ENCODE measurements around the gene PCSK7.

Gene PCSK7

GRCh38 chr11:117259417-117259816 lies 27.5 kb upstream of the PCSK7 start:
- TF ChIP-seq TAF1 (IDR thresholded peaks at IDR 0.05; ENCODE audit: borderline replicate concordance, insufficient read depth, low read length) (no peak), SIN3A (IDR thresholded peaks at IDR 0.05; ENCODE audit: borderline replicate concordance, insufficient read depth, low read length) (no peak), POLR2AphosphoS5 (IDR thresholded peaks at IDR 0.05; ENCODE audit: low read depth, low read length) (no peak), FOXP2 (optimal IDR thresholded peaks at IDR 0.05; ENCODE audit: borderline replicate concordance, extremely low read depth, extremely low read length, insufficient read depth) (no peak), REST (IDR thresholded peaks at IDR 0.05; ENCODE audit: insufficient read depth in 1 of 2, low read depth in 2 of 2, low read length in 2 of 2) (no peak)

DNA sequence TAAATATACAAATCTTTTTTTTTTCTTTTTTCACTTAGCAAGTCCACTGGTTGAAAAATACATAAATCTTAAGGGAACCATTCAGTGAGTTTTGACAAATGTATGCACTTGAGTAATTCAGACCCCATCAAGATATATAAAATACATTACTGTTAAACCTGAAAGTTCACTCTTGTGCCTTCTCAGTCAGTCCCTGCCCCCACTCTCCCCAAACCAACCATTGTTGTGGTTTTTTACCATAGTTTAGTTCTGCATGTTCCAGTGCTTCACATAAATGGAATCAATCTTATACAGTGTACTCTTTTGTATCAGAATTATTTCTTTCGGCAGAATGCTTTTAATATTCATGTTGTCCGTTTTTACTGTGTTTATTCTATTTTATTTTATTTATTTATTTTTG lies 26.7 kb upstream of the PCSK7 start:
- TF ChIP-seq FOXP2 (optimal IDR thresholded peaks at IDR 0.05; ENCODE audit: borderline replicate concordance, extremely low read depth, extremely low read length, insufficient read depth) (no peak), POLR2AphosphoS5 (IDR thresholded peaks at IDR 0.05; ENCODE audit: low read depth, low read length) (no peak)

DNA sequence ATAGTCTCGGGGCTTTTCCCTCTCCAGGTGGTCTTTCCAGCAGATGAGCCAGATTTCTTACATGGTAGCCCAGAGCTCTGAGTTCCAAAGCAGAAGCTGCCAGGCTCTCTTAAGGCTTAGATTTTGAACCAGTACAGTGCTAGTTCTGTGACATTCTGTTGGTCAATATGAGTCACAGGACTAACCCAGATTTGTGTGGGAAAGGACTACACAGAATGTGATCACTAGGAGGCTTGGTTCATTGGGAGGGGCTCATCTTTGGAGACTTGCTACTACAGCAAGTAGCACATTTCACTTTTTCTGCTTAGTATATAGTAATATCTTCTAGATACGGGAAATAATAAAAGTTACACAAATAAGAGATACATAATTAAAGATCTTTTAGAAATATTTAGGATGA lies 24.7 kb upstream of the PCSK7 start:
- TF ChIP-seq POLR2AphosphoS5 (IDR thresholded peaks at IDR 0.05; ENCODE audit: low read depth, low read length) (no peak), TAF1 (IDR thresholded peaks at IDR 0.05; ENCODE audit: borderline replicate concordance, insufficient read depth, low read length) (no peak), SIN3A (IDR thresholded peaks at IDR 0.05; ENCODE audit: borderline replicate concordance, insufficient read depth, low read length) (no peak), REST (IDR thresholded peaks at IDR 0.05; ENCODE audit: insufficient read depth in 1 of 2, low read depth in 2 of 2, low read length in 2 of 2) (no peak), FOXP2 (optimal IDR thresholded peaks at IDR 0.05; ENCODE audit: borderline replicate concordance, extremely low read depth, extremely low read length, insufficient read depth) (no peak)

DNA sequence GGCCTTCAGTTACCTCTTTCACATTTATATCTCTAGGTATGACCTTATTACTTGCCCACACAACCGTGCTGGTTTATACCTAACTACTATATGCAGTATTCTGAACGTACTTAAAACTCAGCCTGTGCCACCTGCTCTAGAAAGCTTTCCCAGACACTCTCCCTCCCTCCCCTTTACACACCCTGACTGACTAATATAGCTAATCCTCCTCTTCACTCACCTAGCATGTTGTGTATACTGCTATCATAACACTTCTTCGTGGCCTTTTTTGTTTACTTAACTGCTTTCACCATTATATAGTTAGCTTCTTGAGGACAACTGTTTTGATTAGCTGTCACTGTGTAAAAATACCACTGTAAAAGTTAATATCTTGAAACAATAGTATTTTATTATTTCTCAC lies 24.1 kb upstream of the PCSK7 start:
- TF ChIP-seq REST (IDR thresholded peaks at IDR 0.05; ENCODE audit: insufficient read depth in 1 of 2, low read depth in 2 of 2, low read length in 2 of 2) (no peak), TAF1 (IDR thresholded peaks at IDR 0.05; ENCODE audit: borderline replicate concordance, insufficient read depth, low read length) (no peak), FOXP2 (optimal IDR thresholded peaks at IDR 0.05; ENCODE audit: borderline replicate concordance, extremely low read depth, extremely low read length, insufficient read depth) (no peak), SIN3A (IDR thresholded peaks at IDR 0.05; ENCODE audit: borderline replicate concordance, insufficient read depth, low read length) (no peak), POLR2AphosphoS5 (IDR thresholded peaks at IDR 0.05; ENCODE audit: low read depth, low read length) (no peak)

DNA sequence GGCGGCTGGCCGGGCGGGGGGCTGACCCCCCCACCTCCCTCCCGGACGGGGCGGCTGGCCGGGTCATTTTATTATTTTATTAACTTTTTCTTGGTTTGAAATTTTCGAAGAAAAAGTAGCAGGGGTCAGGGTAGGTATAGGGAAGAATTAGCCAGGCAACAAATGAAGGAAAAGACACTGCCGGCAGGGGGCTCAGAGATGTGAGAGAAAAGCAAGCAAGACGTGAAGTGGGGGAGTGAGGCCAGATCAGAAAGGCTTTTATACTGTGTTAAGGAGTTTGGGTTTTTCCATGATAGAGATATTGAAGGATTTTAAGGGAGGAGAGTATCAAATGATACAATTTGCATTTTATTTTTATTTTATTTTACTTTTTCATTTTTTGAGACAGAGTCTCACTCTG lies 19.6 kb upstream of the PCSK7 start:
- TF ChIP-seq POLR2AphosphoS5 (IDR thresholded peaks at IDR 0.05; ENCODE audit: low read depth, low read length) (no peak), SIN3A (IDR thresholded peaks at IDR 0.05; ENCODE audit: borderline replicate concordance, insufficient read depth, low read length) (no peak), FOXP2 (optimal IDR thresholded peaks at IDR 0.05; ENCODE audit: borderline replicate concordance, extremely low read depth, extremely low read length, insufficient read depth) (no peak), REST (IDR thresholded peaks at IDR 0.05; ENCODE audit: insufficient read depth in 1 of 2, low read depth in 2 of 2, low read length in 2 of 2) (no peak), TAF1 (IDR thresholded peaks at IDR 0.05; ENCODE audit: borderline replicate concordance, insufficient read depth, low read length) (no peak)
